Thyroid gland (tissue), 4 donors: ENCODE results near the gene RPL41.

ENCODE experiments used
- CTCF ChIP-seq, 6 experiments: fragments of 200-600 bp in 3 of 6; fragments of 450-650 bp in 3 of 6; sonication (generic) in 3 of 6; IDR thresholded peaks; one replicate each; pipeline ENCODE4 v1.5.1; 2016 to 2019; ENCODE audit warnings: antibody characterized with exemption in 6 of 6, mild to moderate bottlenecking in 2 of 6, inconsistent platforms in 1 of 6, moderate library complexity in 1 of 6
- POLR2A ChIP-seq, 2 donors: fragments of 450-650 bp; IDR thresholded peaks; one replicate each; pipeline ENCODE4 v1.6.1; 2017; ENCODE audit warnings: antibody characterized with exemption in 2 of 2, mild to moderate bottlenecking in 2 of 2, moderate library complexity in 1 of 2

DNA sequence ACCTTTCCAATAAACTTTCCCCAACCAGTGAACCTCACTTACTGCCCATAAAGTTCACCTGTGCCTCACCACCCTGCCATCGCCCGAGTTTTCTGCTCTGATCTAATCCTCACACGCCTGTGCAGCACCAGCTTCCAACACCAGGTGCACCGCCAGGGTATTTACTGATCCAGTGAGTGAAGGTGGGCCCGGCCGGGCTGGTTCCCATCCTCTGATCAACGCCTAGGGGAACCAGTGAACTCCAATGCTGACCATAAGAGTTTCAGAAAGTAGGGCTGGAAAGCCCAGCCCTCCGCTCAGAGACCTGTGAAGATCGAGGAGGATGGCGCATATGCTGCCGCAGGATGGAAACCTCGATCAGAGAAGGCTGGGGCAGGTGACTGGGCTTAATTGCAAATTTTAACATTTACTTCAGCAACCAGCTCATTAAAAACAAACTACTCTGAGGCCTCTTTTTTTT lies 35.3 kb downstream of the RPL41 start:
- TF ChIP-seq CTCF (IDR thresholded peaks at IDR 0.05) (peak in 4 of 6 experiments; percentile 27 to 55 (median 37)), POLR2A (IDR thresholded peaks at IDR 0.05) (no peak)
